HepG2 (cell line): Measurements from ENCODE around the gene MAMSTR. TPM values are rescaled to one million over a fixed set of nuclear protein-coding genes. Genes with fewer than 3 reads are reported as not detected.

ENCODE experiments used
- CAMTA2 ChIP-seq: sonication (generic); formaldehyde crosslinking; IDR thresholded peaks from 2 replicates; pipeline ENCODE4 v1.4.0; 2020; ENCODE audit warnings: mild to moderate bottlenecking, missing genetic modification reagents, borderline replicate concordance
- GABPA ChIP-seq, 2 experiments: IDR thresholded peaks; 2 replicates each; pipeline ENCODE4 v1.6.1; 2011 to 2016; ENCODE audit warnings: low read depth in 2 of 2, low read length in 1 of 2, missing biosample characterization in 1 of 2, missing genetic modification characterization in 1 of 2
- GLI4 ChIP-seq: sonication (generic); formaldehyde crosslinking; IDR thresholded peaks from 2 replicates; pipeline ENCODE4 v1.5.1; 2020; ENCODE audit warnings: missing genetic modification reagents, mild to moderate bottlenecking, moderate library complexity, borderline replicate concordance
- HMG20A ChIP-seq: IDR thresholded peaks from 2 replicates; pipeline ENCODE4 v1.6.1; 2016; ENCODE audit warnings: borderline replicate concordance
- ISX ChIP-seq: sonication (generic); formaldehyde crosslinking; conservative IDR thresholded peaks from 2 replicates; pipeline ENCODE4 v1.5.0; 2020; ENCODE audit warnings: missing genetic modification reagents
- MAX ChIP-seq: IDR thresholded peaks from 2 replicates; pipeline ENCODE4 v1.6.1; 2012; ENCODE audit warnings: inconsistent platforms
- MNT ChIP-seq: fragments of 450-650 bp; IDR thresholded peaks from 2 replicates; pipeline ENCODE4 v1.6.1; 2016
- NBN ChIP-seq: fragments of 450-650 bp; conservative IDR thresholded peaks from 2 replicates; pipeline ENCODE4 v1.6.1; 2017
- NFE2L1 ChIP-seq: sonication (generic); formaldehyde crosslinking; IDR thresholded peaks from 2 replicates; pipeline ENCODE4 v1.4.0; 2020; ENCODE audit warnings: missing genetic modification reagents, mild to moderate bottlenecking, borderline replicate concordance
- NFYC ChIP-seq: IDR thresholded peaks from 2 replicates; pipeline ENCODE4 v1.6.1; 2016; ENCODE audit warnings: missing genetic modification reagents, missing compliant biosample characterization
- RFXAP ChIP-seq: sonication (generic); formaldehyde crosslinking; IDR thresholded peaks from 2 replicates; pipeline ENCODE4 v1.4.0; 2020; ENCODE audit warnings: missing genetic modification reagents, borderline replicate concordance
- TOE1 ChIP-seq: sonication (generic); formaldehyde crosslinking; IDR thresholded peaks from 2 replicates; pipeline ENCODE4 v1.4.0; 2020; ENCODE audit warnings: mild to moderate bottlenecking, missing genetic modification reagents
- ZFP1 ChIP-seq: IDR thresholded peaks from 2 replicates; pipeline ENCODE4 v1.6.1; 2016
- ZNF33B ChIP-seq: sonication (generic); formaldehyde crosslinking; IDR thresholded peaks from 2 replicates; pipeline ENCODE4 v1.5.1; 2020; ENCODE audit warnings: mild to moderate bottlenecking, missing genetic modification reagents
- ZNF552 ChIP-seq: sonication (generic); formaldehyde crosslinking; IDR thresholded peaks from 2 replicates; pipeline ENCODE4 v1.9.0; 2022; ENCODE audit warnings: missing genetic modification reagents, mild to moderate bottlenecking, borderline replicate concordance
- ZNF562 ChIP-seq: sonication (generic); formaldehyde crosslinking; IDR thresholded peaks from 2 replicates; pipeline ENCODE4 v1.8.0; 2022; ENCODE audit warnings: missing genetic modification reagents, borderline replicate concordance
- ZNF687 ChIP-seq: sonication (generic); formaldehyde crosslinking; IDR thresholded peaks from 2 replicates; pipeline ENCODE4 v1.5.1; 2020; ENCODE audit warnings: mild to moderate bottlenecking, missing genetic modification reagents, moderate library complexity
- ZNF780A ChIP-seq: sonication (generic); formaldehyde crosslinking; IDR thresholded peaks from 2 replicates; pipeline ENCODE4 v1.8.0; 2022; ENCODE audit warnings: mild to moderate bottlenecking, missing genetic modification reagents, moderate library complexity
- ZSCAN30 ChIP-seq: sonication (generic); formaldehyde crosslinking; IDR thresholded peaks from 2 replicates; pipeline ENCODE4 v1.5.0; 2020; ENCODE audit warnings: mild to moderate bottlenecking, missing genetic modification reagents
- polyA plus RNA-seq, 8 experiments: library from polyadenylated mRNA; depleted of rRNA in 3 of 8; stranded (reverse) in 7 of 8; unstranded in 1 of 8; fragments of >200 nt; fragmentation: Illumina TruSeq in 4 of 8; extraction: Trizol in 4 of 8; gene quantifications; 2 replicates each; pipeline versions ENCODE4 v1.2.1 to v1.2.3, GENCODE V29; 2011 to 2016; ENCODE audit warnings: low read depth in 4 of 8, missing spikeins in 1 of 8, mixed read lengths in 1 of 8; ENCODE audit not compliant: insufficient read depth in 1 of 8
- total RNA-seq, 5 experiments: library from RNA; depleted of rRNA; stranded (reverse); fragments of >200 nt; fragmentation: Illumina TruSeq; extraction: Trizol; gene quantifications; 2 replicates each; pipeline ENCODE4 v1.2.3, GENCODE V29; 2016; ENCODE audit warnings: low read depth in 1 of 5

The MAMSTR gene
- total and polyA plus RNA-seq, 2 of the 13 experiments (the other 11 are each of a cell fraction or from before 2014, with no cell fraction given), result 2.2 to 2.4 TPM

GRCh38 chr19:48718711-48719231 lies 754 bp downstream of the MAMSTR start (continued):
- TF ChIP-seq MNT (no peak), ZSCAN30 (CRISPR knock-in tag) (no peak), CAMTA2 (CRISPR knock-in tag) (no peak), ZNF33B (no peak; the same call in 1 of the 2 replicates), NFYC (no peak), ISX (no peak), ZNF552 (CRISPR knock-in tag) (no peak), GABPA (IDR thresholded peaks at IDR 0.05; ENCODE audit: low read depth, low read length) (no peak), GABPA (CRISPR knock-in tag; IDR thresholded peaks at IDR 0.05; ENCODE audit: low read depth) (peak; percentile 15; the same call in 1 of the 2 replicates), ZNF780A (CRISPR knock-in tag) (no peak), GLI4 (0 out of 2 replicates have a peak, but pooled peaks have one; percentile 55), ZNF562 (no peak), RFXAP (CRISPR knock-in tag) (0 out of 2 replicates have a peak, but pooled peaks have one; percentile 29), NFE2L1 (CRISPR knock-in tag) (no peak), NBN (no peak), TOE1 (no peak), MAX (peak; percentile 59; the same call in 1 of the 2 replicates), HMG20A (peak; percentile 34; the same call in 1 of the 2 replicates), ZFP1 (CRISPR knock-in tag) (no peak), ZNF687 (peak; percentile 68)
